Measurements from ENCODE around the gene SDK1.

SDK1 gene

DNA sequence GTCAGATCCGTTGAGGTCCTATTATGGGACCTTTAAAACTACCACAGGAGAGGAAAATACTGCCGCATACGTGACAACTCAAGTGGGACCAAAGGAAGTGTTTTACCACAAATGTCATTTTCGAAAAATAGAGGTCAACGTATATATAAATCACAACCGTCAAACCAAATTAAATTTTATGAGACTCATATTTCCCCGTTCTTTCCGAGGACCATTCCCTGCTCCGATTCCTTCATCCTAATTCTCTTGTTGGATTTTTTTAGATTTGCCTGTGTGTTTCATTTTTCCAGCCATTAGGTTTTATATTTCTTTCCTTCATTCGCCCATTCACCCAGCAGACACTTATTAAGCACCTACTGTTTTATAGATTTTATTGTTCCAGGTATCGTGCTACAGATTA lies 797.1 kb downstream of the SDK1 start:
- DNase-seq (ENCODE audit: low spot score), result no peak
- TF ChIP-seq, protein P1, sequence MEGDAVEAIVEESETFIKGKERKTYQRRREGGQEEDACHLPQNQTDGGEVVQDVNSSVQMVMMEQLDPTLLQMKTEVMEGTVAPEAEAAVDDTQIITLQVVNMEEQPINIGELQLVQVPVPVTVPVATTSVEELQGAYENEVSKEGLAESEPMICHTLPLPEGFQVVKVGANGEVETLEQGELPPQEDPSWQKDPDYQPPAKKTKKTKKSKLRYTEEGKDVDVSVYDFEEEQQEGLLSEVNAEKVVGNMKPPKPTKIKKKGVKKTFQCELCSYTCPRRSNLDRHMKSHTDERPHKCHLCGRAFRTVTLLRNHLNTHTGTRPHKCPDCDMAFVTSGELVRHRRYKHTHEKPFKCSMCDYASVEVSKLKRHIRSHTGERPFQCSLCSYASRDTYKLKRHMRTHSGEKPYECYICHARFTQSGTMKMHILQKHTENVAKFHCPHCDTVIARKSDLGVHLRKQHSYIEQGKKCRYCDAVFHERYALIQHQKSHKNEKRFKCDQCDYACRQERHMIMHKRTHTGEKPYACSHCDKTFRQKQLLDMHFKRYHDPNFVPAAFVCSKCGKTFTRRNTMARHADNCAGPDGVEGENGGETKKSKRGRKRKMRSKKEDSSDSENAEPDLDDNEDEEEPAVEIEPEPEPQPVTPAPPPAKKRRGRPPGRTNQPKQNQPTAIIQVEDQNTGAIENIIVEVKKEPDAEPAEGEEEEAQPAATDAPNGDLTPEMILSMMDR (IDR thresholded peaks at IDR 0.05; ENCODE audit: extremely low read depth, insufficient read depth, missing control alignments), result no peak
- in situ Hi-C loops (cut with MboI; ENCODE audit: low pct_unique_long_range_greater_than_20kb, low sequenced_read_pairs, unreplicated experiment), result no loop called here

DNA sequence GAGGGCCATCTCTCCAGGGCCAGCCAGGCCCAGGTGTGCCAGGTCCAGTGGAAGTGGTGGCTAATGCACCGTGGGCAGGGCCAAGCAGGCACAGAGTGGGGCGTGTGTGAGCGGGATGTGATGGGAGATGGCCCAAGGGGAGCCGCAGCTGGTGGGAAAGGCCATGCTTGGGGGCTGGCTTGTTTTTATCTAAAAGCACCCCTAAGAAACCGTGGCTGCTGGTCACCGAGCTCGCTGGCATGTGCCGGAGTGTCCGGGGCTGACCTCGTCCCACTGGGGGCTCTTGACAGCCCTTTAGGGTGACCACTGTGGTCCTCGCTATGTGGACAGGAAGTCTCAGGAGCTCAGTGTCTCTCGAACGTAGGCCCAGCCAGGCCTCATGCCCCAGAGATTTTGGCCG lies 798.6 kb downstream of the SDK1 start:
- TF ChIP-seq, protein P1 (IDR thresholded peaks at IDR 0.05; ENCODE audit: extremely low read depth, insufficient read depth, missing control alignments), result no peak
- in situ Hi-C loops (cut with MboI; ENCODE audit: low pct_unique_long_range_greater_than_20kb, low sequenced_read_pairs, unreplicated experiment), result no loop called here
- DNase-seq (ENCODE audit: low spot score), result no peak

DNA sequence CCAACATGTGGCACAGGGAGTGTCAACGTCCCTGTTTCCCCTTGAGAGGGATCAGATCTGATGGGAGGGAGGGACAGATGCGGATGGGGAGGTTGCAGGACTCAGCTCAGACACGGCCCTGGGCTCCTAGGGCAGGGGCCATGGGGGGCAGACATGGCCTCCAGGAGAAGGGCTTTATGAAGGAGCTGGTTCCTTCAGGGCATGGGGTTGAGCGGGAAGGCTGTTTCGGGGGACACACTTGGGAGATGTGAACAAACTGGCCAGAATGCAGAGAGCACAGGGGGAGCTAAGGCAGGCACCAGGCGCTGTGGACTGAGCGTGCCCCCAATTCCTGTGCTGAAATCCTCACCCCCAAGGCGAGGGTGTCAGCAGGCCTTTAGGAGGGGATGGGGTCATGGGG lies 799.1 kb downstream of the SDK1 start:
- in situ Hi-C loops (cut with MboI; ENCODE audit: low pct_unique_long_range_greater_than_20kb, low sequenced_read_pairs, unreplicated experiment), result no loop called here
- TF ChIP-seq, protein P1 (IDR thresholded peaks at IDR 0.05; ENCODE audit: extremely low read depth, insufficient read depth, missing control alignments), result no peak
- no peak for DNase-seq (ENCODE audit: low spot score)

DNA sequence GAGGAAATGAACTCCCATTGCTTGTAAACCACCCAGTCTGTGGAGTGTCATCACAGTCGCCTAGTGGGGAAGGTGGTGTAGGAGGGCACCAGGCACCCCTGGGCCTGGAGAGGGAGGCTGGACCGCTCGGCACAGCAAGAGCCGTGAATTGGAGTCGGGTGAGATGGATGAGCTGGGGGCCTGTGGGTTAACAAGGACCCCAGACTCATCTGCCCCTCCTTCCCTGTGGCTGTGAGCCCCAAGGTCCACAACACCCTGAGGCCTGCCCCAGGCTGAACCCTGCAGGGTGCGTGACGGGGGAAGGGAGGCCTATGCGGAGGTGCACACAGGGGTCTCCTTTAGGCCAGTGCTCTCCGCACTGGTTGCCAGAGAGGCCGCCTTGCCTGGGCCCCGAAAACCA lies 799.6 kb downstream of the SDK1 start:
- DNase-seq (ENCODE audit: low spot score), result no peak
- TF ChIP-seq, protein P1 (IDR thresholded peaks at IDR 0.05; ENCODE audit: extremely low read depth, insufficient read depth, missing control alignments), result no peak
- in situ Hi-C loops (cut with MboI; ENCODE audit: low pct_unique_long_range_greater_than_20kb, low sequenced_read_pairs, unreplicated experiment), result no loop called here

DNA sequence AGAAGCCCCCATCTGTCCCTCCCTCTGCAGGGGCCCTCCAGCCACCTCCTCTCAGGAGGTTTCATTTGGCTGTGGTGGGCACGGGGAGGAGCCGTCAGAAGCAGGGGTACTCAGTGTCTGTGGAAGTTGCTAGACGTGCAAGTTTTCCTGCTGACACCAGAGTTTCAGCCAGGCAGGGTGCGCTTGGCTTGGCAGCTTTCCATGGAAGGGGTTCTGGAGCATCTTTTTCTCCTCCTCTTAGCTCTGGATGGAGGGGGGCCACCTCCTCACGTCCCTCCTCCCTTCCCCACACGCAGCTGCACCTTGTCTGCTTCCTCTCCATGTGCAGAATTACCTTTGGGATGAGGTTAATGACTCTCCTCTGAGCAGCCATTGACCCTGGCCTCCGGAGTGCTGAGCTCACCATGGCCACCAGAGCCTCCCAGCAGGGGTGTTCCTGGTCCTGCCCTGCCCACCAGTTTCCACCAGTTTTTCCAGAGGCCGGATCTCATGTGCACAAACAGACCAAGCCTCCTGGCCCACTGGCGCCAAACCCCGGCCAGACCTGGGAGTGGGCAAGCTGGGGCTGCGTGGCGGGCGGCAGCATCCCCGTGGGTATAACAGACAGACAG lies 801.3 kb downstream of the SDK1 start:
- TF ChIP-seq, protein P1 (IDR thresholded peaks at IDR 0.05; ENCODE audit: extremely low read depth, insufficient read depth, missing control alignments), result no peak
- DNase-seq (ENCODE audit: low spot score), result no peak
- in situ Hi-C loops (cut with MboI; ENCODE audit: low pct_unique_long_range_greater_than_20kb, low sequenced_read_pairs, unreplicated experiment), result no loop called here

DNA sequence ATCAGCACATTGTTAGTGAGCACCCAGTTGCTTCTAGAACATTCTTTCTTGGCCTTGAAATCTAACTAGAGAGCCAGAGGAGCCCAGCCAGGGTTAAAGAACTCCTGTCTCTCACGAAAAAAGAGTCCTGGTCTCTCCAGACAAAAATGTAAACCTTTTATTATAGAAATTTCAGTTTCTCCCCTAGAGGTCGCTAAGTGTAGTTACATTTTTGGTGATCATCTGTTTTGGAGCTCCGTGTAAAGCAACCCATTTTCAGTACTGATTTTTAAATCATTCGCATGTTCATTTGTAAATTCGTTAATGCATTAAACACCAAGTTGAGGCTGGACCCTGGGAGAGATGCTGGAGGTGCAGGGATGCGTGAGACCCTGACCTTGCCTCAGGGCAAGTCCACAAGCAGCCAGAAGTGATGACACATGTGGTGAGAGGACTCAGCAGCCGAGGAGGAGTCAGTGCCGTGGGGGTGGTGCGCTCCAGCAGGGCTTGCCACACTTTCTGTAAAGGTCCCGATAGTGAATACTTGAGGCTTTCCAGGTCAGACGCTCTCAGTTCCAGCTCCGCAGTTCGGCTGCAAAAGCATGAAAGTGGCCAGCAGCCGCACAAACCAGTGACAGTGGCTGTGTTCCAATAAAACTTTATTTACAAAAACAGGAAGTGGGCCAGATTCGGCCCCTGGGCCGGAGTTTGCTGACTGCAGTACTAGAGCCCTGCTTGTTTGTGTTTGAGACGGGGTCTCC lies 802.5 kb downstream of the SDK1 start:
- in situ Hi-C loops (cut with MboI; ENCODE audit: low pct_unique_long_range_greater_than_20kb, low sequenced_read_pairs, unreplicated experiment), result no loop called here
- no peak for DNase-seq (ENCODE audit: low spot score)
- TF ChIP-seq, protein P1 (IDR thresholded peaks at IDR 0.05; ENCODE audit: extremely low read depth, insufficient read depth, missing control alignments), result no peak
